ENCODE results near the gene GNG13. TPM values are rescaled to one million over a fixed set of nuclear protein-coding genes. Genes with fewer than 3 reads are reported as not detected.

GNG13 gene
- total RNA-seq, 3 donors from 2014 or later (not counting 1 experiment from before 2014, with no cell fraction given) = not detected

DNA sequence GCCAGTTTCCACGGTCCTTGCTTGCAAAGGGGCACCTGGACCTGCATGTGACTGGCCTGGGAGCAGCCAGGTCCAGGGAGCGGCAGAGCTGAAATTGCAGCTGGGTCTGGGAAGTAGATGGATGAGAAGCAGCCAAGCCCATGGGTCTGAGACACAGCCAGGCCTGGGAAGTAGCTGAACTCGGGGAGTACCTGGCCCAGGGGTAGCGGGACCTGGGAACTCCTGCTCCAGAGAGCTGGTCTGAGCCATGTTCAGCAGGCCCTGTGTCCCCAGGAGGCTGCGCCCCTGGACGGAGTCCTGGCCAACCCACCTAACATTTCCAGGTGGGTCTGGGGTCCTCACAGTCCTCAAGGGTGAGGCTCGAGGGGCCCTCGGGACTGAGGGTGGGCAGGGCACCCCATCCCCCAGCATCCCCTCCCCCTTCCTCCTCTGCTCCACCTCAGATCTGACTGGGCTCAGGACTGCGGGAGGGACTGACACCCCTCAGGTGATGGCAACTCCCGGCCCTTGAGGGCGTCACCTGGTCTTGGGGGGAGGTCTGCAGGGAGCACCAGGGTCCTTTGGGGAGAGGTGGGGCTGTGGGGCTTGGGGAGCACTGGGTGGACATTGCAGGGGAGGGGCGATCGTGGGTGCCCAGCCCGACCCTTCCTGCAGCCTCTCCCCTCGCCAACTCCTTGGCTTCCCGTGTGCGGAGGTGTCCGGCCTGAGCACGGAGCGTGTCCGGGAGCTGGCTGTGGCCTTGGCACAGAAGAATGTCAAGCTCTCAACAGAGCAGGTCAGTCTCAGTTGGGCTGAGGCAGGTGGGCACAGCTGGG is 37.0 kb downstream of the GNG13 start:
- intact Hi-C loops (cut with micrococcal nuclease) = no loop called here

DNA sequence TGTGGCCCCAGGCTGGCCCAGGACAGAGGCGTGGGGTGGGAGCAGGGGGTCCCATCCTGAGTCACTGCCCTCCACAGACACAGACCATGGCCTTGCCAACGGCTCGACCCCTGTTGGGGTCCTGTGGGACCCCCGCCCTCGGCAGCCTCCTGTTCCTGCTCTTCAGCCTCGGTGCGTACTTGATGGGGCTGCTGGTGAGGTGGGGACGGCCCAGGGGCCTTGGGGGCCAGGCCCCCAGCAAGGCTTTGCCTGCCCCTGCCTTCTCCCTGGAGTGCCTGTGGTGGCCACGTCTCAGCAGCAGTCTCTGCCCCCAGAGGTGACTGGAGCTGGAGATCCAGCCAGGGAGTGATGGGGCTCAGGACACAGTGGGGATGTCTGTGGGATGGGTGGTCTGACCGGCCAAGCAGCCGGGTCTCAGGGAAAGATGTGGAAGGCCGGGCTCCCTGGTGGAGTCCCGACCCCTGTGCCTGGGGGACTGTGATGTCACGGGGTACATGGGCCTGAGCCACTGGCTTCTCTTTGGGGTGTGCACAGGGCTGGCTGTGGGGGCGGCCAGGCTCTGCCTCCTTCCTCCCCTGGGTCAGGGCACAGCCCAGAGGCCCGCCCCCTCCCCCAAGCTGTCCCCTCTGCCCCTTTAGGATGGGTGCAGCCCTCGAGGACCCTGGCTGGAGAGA is 37.8 kb downstream of the GNG13 start:
- H3K27ac ChIP-seq (ENCODE audit: low read length) = no peak overlapping the region
- no peaks in the 10 kb centered on the region for H3K4me1 ChIP-seq (ENCODE audit: control insufficient read depth, insufficient read depth, low read length)
- Mint-ChIP-seq H3K36me3 (no peaks in the 10 kb centered on the region), H3K27me3 (ENCODE audit: low read depth in 2 of 2) (peaks cover 0 to 2% of the 10 kb centered on the region in 2 donors), H3K4me1 (peaks cover 0 to 2% of the 10 kb centered on the region in 2 donors), H3K9me3 (no peaks in the 10 kb centered on the region), H3K4me3 (no peak overlapping the region), H3K27ac (no peak overlapping the region)
- TF ChIP-seq, protein P1, sequence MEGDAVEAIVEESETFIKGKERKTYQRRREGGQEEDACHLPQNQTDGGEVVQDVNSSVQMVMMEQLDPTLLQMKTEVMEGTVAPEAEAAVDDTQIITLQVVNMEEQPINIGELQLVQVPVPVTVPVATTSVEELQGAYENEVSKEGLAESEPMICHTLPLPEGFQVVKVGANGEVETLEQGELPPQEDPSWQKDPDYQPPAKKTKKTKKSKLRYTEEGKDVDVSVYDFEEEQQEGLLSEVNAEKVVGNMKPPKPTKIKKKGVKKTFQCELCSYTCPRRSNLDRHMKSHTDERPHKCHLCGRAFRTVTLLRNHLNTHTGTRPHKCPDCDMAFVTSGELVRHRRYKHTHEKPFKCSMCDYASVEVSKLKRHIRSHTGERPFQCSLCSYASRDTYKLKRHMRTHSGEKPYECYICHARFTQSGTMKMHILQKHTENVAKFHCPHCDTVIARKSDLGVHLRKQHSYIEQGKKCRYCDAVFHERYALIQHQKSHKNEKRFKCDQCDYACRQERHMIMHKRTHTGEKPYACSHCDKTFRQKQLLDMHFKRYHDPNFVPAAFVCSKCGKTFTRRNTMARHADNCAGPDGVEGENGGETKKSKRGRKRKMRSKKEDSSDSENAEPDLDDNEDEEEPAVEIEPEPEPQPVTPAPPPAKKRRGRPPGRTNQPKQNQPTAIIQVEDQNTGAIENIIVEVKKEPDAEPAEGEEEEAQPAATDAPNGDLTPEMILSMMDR (IDR thresholded peaks at IDR 0.05) = no peak
- no peak for ATAC-seq
- no peaks in the 10 kb centered on the region for H3K27me3 ChIP-seq (ENCODE audit: control insufficient read depth, insufficient read depth, low read length)
- no peaks in the 10 kb centered on the region for H3K9me3 ChIP-seq (ENCODE audit: control insufficient read depth, insufficient read depth, low read length)
- no peaks in the 10 kb centered on the region for H3K36me3 ChIP-seq (ENCODE audit: control insufficient read depth, insufficient read depth, low read length)
- 86% methylated on average over 17 of the region's 17 CpGs for WGBS (ENCODE audit: insufficient coverage)
- H3K4me3 ChIP-seq (ENCODE audit: low read length) = no peak overlapping the region
- DNase-seq = no peak
- intact Hi-C loops (cut with micrococcal nuclease) = no loop called here

More for the DNA sequence above, 37.0 kb downstream of the GNG13 start:
- Histone ChIP-seq H3K27me3 (ENCODE audit: control insufficient read depth, insufficient read depth, low read length) (no peaks in the 10 kb centered on the region), H3K27ac (ENCODE audit: low read length) (no peak overlapping the region), H3K4me1 (ENCODE audit: control insufficient read depth, insufficient read depth, low read length) (no peaks in the 10 kb centered on the region), H3K36me3 (ENCODE audit: control insufficient read depth, insufficient read depth, low read length) (no peaks in the 10 kb centered on the region), H3K9me3 (ENCODE audit: control insufficient read depth, insufficient read depth, low read length) (no peaks in the 10 kb centered on the region), H3K4me3 (ENCODE audit: low read length) (no peak overlapping the region)
- no peak overlapping the region for H3K4me3 Mint-ChIP-seq
- H3K36me3 Mint-ChIP-seq = no peaks in the 10 kb centered on the region
- H3K27ac Mint-ChIP-seq = no peak overlapping the region
- DNase-seq (no peak), ATAC-seq (no peak)
- H3K9me3 Mint-ChIP-seq = no peaks in the 10 kb centered on the region
- no peaks in the 10 kb centered on the region for H3K4me1 Mint-ChIP-seq
- TF ChIP-seq, protein P1 (IDR thresholded peaks at IDR 0.05) = no peak
- 89% methylated on average over 19 of the region's 21 CpGs for WGBS (ENCODE audit: insufficient coverage)
- H3K27me3 Mint-ChIP-seq (ENCODE audit: low read depth in 2 of 2) = no peaks in the 10 kb centered on the region

DNA sequence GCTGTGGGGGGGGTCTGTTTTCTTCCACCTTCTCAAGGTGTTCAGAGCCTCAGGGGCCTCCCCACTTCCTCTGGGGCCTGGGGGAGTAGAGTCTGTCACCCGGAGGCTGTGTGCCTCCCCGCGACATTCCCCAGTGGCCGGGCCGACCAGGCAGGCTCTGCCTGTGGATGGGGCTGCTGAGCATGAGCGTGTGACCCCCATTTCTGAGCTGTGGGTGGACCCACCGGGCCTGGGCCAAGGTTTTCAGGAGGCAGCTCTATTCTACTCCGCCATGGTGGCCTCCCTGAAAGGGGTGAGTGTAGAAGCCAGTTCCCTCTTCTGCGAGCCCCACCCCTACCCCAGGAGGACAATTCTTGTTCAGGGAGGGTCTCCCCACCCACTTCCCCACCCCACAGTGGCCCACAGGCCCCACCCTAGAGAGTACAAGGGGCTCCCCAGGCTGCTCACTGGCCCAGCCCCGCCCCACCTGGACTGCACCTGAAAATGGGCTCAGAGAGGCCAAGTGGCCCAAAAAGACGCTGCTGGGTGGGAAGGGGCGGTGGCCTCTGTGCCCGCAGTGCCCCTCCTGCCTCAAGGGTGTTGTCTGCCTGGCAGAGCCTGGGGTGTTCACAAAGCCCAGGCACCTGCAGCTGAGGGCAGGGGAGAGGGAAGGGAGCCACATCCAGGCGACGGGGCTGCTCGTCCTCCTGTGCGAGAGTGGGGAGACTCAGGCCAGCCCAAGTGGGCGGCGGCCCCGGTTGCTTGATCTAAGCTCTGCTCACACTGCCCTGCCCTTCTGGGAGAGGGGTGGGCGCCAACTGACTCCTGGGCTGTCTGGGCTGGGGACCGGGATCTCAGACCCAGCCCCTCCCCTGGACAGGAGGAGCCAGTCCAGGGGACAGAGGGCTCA is 38.7 kb downstream of the GNG13 start:
- H3K9me3 Mint-ChIP-seq = no peaks in the 10 kb centered on the region
- no peaks in the 10 kb centered on the region for H3K4me1 ChIP-seq (ENCODE audit: control insufficient read depth, insufficient read depth, low read length)
- no peaks in the 10 kb centered on the region for H3K36me3 Mint-ChIP-seq
- ATAC-seq = no peak
- no peaks in the 10 kb centered on the region for H3K27me3 ChIP-seq (ENCODE audit: control insufficient read depth, insufficient read depth, low read length)
- no peaks in the 10 kb centered on the region for H3K9me3 ChIP-seq (ENCODE audit: control insufficient read depth, insufficient read depth, low read length)
- H3K4me3 ChIP-seq (ENCODE audit: low read length) = no peak overlapping the region
- peaks cover 0 to 5% of the 10 kb centered on the region in 2 donors for H3K4me1 Mint-ChIP-seq
- H3K36me3 ChIP-seq (ENCODE audit: control insufficient read depth, insufficient read depth, low read length) = no peaks in the 10 kb centered on the region
- TF ChIP-seq, protein P1 (IDR thresholded peaks at IDR 0.05) = no peak
- H3K27ac ChIP-seq (ENCODE audit: low read length) = no peak overlapping the region
- H3K27me3 Mint-ChIP-seq (ENCODE audit: low read depth in 2 of 2) = peaks cover 0 to 7% of the 10 kb centered on the region in 2 donors
- no peak overlapping the region for H3K4me3 Mint-ChIP-seq
- no peak for DNase-seq
- intact Hi-C loops (cut with micrococcal nuclease) = no loop called here
- WGBS (ENCODE audit: insufficient coverage) = 85% methylated on average over 22 of the region's 22 CpGs
- H3K27ac Mint-ChIP-seq = no peak overlapping the region
